T-helper 1 cell treated with Interleukin-12 subunit alpha and Interleukin-12 subunit beta and Interleukin-4 antibody, amounts not matched to agents 30 ng/mL and 1 ng/mL, for 36 hours (primary cell): Measurements from ENCODE around the gene TTC31. TPM values are rescaled to one million over a fixed set of nuclear protein-coding genes. Genes with fewer than 3 reads are reported as not detected.
"Not testable (repeated sequence)": the region's sequence is repeated elsewhere in the genome, so short reads cannot be mapped to it uniquely, and the experiment has no call there.

Experiments
- intact Hi-C: fragments of 100-400 bp; cut with micrococcal nuclease; formaldehyde crosslinking; loops from one replicate; pipeline ENCODE4 v1.15.1; 2024
- total RNA-seq: library from RNA; stranded (reverse); gene quantifications from 2 replicates; pipeline ENCODE4 v1.2.3, GENCODE V29; 2022

The TTC31 gene
- 47.9 and 48.3 TPM in 2 replicates for total RNA-seq

DNA sequence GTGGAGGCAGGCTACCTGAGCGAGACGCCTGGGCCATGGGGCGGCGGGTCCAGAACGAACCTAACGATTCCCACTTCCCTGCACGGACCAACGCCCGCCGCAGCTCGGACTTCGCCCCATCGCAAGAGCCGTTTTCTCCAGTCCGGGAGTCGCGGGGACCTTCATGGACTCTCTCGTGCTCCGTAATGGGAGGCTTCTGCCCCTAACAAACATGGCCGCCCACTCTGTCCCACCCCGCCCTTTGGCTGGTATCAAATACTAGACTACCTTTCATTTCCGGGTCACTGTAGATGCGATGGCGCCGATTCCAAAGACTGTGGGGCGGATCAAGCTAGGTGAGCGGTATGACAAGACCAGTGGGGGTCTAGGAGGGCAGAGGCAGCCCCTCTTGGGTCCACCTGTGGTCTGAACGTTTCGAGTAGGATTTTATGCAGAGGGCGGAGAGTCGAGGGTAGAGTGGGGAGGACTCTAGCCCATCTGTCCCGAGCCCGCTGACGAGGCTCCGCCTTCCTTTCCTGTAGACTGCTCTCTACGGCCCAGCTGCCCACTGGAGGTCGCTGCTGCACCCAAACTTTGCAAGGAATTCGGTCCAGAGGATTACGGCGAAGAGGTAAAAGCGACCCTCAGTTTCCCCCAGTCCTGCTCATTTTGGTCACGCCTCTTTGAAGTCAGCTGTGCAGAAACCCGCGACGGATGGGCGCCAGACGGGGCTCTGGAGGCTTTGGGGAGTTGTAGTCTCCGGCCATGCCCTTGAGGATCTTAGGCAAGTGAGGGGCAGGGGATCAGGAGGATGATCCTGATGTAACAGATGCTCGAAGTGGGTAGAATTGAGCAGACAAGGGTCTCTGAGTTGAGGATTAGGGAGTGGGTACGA is at the start of gene TTC31, which contains the start of gene CCDC142:
TSS of gene TTC31 (plus strand) at position 281 of the 874 bp plus-strand sequence. CDS start at position 296, 15 bp downstream.
TSS of gene CCDC142 (minus strand) at position 198 of the 874 bp plus-strand sequence. CDS start at position 37, 161 bp downstream.
- intact Hi-C loops: loop anchor here (1.0 to 2.0 kb wide), 16 partner anchors 11 to 746 kb away; partner anchors contain the start of genes AUP1, C2orf81, DOK1 and HTRA2

DNA sequence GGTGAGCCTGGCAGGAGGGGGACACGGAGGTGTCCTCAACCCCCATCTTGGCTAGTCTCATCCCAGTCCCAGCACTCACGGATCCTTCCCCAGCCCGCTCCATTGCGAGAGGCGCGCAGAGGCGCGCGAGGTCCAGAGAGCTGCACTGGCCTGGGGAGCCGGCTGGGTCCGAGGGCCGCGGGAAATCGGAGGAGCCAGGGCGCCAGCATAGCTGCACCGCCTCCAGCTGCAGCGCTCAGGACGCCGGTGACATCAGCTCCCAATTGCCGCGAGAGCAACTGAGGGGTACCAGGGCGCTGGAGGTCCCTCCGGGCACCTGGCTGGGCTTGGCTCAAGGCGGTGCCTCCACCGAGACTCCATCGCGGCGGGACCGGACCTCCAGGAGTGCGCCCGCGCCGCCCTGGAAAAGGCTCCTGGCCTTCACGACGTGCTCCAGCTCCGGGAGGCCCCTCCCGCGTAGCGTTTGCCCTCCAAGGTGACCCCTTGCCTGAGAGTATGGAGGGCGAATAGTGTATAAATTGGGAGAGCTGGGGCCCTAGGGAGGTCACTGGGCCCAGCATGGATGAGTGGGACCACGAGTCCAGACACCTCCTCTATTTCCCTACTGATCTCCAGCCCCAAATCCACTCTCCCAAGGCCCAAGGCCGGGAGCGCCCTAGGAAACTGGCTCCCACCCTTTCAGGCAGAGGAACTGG is 46.6 kb upstream of the TTC31 start:
- intact Hi-C loops: no loop called here

DNA sequence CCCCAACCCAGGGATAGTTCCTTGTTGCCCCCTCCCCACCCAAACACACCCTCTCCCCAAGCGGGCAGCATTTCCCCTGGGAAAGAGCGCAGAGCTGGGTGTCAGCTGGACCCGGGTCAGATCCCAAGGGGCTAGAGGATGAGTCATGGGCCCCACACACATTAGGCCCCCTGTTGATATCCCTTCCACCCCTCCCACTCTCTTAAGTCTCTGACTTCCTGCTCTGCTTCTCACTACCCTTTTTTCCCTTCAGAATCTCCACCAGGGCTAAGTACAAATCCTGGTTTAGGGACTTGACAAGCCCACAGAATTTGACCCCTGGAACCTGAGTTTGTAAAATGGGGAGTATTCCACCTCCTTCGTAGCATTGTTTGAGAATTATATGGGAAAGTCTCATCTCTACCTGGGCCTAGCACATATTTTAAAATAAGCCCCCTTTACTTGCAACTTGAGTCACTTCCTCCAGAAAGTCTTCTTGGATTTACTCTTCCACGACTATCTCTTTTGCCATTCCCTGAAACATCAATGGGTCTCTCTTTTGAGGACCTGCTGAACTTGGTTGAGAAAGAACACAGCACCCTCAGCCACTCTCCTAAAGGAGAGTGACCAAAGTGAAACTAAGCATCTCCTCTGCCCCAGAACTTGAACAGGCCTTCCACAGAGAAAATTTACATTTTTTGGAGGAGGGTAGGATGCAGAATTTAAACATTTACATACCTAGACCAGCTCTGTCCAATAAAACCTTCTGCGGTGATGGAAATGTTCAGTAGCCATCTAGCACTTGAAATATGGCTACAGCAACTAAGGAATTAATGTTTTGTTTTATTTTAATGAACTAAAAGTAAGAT is 45.8 kb upstream of the TTC31 start:
- intact Hi-C loops: no loop called here

DNA sequence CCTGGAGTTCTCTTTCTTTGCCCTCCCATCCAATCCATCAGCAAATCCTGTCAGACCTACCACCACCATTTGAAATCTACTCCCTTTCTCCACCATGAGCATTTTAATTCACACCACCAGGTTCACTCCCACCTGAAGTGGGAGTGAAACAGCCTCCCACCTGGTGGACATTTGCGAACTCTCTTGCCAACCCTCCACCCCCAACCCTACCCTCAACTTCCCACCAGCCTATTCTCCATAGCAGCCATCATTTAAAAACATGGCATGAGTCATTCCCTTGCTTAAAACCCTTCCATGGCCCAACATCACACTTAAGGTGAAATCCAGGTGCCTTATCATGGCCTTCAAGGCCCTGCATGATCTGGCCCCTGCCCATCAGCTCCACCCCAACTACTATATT is 44.6 kb upstream of the TTC31 start:
- intact Hi-C loops: no loop called here

DNA sequence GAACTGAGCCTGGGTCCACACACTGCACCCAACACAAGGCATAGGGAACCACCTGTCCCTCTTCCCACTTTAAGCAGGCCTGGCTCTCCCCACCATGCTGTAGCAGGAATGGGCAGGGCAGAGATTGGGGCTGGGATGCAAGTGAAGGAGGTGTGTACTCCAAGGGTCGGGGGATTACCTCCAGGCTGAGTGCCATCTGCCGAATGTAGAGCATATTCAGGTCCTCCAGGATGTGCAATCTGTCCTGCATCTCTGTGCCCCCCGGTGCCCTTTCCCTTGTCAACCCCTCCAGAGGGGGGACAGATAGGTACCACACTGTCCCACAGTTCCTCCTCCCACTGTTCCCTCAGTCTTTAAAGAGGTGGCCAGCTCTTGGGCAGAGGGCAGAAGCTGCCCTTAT is 43.5 kb upstream of the TTC31 start:
- intact Hi-C loops: no loop called here

DNA sequence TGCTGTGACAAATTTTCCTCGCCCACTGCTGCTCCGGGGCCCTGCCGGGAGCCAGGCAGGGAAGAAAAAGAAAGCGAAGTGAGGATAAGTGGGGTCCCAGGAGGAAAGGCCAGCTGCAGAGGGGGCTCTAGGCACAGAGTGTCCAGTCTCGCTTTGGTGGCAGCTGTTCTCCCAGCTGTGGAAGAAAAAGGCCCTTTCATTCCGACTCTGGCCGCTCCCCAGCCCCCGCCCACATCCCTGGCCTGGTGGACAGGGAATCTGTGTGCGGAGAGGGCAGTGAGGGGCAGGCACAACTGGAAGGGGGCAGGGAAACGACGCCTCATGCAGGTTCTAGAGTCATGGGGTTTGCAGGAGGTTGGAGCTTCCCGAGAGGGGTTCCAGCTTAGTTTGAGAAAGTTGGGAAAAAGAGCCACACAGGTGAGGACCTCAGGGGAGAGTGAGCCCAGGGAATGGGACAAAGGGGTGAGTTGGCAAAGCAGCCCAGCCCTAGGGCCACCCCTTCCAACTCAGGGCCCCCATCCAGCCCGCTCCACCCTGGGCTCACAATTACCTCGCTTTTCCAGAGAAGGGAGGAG is 43.0 kb upstream of the TTC31 start:
- intact Hi-C loops: loop anchor here (1.0 kb wide), 1 partner anchor 14 kb away; no protein-coding TSS in a partner anchor

DNA sequence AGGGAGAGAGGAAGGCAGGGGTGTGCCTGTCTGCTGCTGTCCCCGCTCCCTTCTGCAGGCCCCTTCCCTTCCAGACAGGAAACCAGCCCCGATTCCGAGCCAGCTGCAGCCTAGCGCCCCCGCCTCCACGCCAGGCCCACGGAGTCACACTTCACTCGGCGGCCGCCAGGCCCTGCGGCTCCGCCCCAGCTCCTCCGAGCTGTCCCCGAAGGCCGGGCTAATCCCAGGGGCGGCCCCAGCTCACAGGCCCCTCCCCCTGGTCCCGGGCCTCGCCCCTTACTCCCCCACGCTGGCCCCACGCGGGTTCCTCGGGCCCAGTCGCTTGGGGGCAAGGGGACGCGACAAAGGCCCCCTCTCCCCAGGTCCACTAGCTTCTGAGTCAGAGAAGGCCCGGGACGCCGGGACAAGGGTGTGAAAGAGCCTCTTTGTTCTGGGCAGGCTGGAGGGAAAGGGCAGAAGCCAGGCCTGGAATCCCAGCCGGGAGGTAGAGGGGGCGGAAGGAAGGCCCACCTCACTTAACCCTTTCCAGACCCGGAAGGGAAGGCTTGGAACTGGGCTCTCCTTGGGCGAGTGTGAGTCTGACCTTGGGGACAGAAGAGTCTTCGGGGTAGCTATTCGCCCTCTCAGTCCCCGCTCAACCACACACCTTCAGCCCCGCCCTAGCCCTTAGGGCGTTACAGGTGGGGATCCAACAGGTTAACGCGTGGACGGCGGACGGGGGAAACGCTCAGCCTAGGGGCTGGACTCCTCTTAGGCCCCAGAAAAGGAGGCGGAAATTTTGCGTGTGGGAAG is 42.3 kb upstream of the TTC31 start:
- intact Hi-C loops: loop anchor here (1.0 kb wide), 2 partner anchors 14 to 18 kb away; no protein-coding TSS in a partner anchor

DNA sequence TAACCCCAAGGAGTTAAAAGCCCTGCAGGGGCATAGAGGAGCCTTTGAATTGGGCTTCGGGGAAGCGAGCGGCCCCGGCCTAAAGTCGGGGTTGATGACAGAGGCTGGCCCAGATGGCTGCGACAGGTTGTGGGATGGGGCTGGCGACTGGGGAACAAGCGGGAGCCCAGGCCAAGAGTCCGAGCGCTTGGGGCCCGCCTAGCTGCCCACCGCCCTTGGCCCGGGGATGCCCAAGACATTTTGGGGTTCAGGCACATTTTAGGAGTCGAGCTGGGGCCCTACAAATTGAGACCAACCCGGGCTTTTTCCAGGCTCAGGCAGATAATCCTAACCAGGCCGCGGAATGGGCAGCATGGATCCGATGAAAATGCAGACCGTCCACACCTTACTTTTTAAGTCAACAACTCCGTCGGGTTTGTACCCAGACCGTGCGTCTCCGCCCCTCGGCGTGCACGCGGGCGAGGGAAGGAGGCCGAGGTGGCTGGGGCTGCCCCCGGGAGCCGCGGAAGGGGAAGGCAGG is 41.7 kb upstream of the TTC31 start:
- intact Hi-C loops: loop anchor here (1.0 kb wide), 1 partner anchor 19 kb away; no protein-coding TSS in a partner anchor

DNA sequence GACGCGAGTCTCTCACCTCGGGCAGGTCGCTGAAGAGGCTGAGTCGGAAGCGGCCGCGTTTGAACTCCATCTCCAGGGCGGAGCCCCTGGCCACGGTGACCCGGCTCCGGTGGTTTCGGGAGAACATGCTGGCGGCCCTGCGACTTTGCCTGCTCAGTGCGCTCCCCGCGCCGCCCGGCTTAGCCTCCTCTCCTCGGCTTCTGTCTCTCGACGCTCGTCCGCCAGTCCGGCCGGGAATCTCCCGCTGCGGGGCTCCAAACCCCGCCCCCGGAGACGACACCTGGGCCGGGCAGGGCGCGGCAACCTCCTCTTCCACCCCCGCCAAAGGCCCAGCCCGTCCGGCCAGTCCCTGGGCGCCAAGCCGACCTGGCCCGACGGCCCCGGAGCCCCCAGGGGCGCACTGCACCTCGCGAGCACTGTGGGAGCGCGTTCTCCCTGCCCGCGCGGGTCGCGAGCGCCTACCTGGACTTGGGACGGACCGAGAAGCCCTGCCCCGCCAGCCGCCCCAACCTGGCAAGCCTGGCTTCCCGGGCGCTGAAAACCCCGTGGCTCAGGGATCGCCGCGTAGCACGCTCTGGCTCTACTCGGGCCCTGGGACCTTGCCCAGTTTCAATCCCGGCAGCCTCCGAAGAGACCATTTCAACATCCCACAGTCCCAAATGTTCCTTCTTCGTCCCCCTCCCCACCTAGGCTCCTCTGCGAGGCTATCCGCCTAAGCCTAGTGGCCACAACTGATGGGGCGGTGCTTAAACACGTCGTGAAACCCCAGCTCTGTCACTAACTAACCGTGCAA is 41.0 kb upstream of the TTC31 start, which contains the start of gene RTKN:
TSS of gene RTKN (minus strand) at position 248 of the 793 bp plus-strand sequence. CDS start at position 127, 121 bp downstream.
- intact Hi-C loops: loop anchor here (1.0 kb wide), 1 partner anchor 20 kb away; no protein-coding TSS in a partner anchor

DNA sequence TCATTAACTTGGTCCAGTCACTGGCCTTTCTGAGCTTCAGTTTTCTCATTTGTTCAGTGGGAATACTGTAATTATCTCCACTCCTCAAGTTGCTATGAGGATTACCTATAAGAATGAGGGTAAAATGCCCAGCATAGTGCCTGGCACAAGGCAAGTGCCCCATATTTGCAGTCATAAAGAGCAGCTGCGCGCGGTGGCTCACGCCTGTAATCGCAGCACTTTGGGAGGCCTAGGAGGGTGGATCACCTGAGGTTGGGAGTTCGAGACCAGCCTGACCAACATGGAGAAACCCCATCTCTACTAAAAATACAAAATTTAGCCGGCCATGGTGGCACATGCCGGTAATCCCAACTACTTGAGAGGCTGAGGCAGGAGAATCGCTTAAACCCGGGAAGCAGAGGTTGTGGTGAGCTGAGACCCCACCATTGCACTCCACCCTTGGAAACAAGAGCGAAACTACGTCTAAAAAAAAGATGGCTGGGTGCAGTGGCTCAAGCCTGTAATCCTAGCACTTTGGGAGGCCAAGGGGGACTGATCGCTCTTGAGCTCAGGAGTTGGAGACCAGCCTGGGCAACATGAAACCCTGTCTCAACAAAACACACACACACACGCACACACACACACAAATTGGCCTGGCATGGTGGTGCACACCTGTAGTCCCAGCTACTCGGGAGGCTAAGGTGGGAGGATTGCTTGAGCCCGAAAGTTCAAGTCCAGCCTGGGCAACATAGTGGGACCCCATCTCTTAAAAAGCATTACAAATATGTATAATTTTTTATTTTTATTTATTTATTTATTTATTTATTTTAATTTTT is 40.2 kb upstream of the TTC31 start:
- intact Hi-C loops: not testable (repeated sequence)

DNA sequence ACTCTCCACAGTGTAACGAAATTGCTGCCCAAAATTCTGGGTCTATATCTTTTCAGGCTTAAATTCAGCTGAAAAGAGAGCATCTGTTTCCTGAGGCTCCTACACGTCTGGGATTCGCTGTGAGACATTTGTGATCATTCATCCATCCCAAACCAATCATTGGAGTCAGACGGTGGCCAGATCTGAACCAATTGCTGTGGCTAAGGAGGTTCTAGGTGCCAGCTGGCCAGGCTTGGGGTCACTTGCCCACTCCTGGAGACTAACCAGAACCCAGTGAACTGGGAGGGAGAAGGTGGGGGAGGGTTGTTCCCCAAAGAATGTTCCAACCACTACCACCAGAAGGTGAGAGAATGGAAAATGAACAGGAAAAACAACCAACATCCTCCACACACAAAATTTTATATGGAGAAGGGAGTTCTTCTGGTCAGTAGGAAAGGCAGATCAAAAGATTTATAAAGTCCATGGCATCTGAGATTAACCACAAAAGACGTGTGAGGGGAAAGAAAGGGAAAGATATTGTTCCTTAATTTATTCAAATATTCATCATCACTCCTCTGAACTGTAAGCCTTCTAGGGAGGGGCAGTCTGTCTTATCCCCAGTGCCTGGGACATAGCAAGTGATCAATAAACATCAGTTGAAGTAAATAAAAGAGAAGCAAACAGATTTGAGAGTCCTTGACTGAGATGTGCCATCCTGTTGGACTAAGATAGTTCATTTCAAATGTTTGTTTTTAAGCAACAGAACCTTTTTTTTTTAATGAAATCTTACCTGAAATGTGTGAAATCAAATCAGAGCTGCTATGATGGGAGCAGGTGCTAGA is 38.2 kb upstream of the TTC31 start:
- intact Hi-C loops: no loop called here

DNA sequence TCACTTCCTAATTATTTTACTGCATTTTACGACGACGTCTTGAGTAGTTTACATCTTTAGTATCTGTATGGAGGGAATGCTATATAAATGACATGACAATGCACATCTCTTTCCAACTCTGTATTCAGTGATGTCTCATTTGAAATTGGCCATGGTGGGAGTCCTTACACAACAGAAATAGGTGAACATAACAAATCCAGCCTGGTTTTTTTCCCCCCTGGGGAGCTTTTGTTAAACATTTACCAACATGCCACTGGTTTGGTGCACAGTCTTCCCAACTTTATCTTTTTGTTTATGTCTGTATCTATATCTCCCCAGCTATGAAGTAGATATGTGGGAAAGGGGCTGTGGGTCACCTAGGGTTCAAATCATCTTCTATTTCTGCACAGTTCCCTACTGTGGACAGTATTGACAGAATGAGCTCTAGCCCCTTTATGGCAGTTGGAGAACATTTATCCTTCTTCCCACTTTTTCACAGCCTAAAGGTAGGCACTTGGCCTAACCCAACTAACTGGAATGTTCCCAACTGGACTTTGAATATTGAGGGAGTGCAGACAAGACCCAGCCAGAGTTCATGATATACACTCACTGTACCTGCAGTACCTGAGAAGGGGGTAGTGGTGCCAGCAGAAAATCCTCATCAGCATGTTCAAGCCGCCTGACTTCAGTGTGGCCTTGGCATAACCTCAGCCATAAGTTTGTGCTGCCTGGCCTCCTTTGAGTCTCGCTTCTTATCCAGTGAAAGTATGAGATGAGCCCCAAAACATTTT is 35.5 kb upstream of the TTC31 start:
- intact Hi-C loops: no loop called here

DNA sequence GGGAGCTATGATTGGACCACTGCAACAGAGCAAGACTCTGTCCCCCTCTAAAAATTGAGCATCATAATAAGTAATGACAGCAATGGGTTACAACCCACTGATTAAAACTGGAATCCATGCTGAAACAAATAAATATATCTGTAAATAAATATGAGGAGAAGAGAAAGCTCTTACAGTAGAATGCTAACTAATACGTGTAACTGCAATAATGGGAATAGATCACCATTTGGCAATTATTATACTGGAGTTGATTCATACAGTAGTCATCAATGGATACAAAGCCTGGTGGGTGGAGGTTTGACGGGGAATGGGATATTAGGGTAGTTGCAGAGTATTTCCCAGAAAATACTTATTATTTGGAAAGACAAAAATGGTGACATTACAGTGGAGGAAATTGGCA is 34.1 kb upstream of the TTC31 start:
- intact Hi-C loops: no loop called here

DNA sequence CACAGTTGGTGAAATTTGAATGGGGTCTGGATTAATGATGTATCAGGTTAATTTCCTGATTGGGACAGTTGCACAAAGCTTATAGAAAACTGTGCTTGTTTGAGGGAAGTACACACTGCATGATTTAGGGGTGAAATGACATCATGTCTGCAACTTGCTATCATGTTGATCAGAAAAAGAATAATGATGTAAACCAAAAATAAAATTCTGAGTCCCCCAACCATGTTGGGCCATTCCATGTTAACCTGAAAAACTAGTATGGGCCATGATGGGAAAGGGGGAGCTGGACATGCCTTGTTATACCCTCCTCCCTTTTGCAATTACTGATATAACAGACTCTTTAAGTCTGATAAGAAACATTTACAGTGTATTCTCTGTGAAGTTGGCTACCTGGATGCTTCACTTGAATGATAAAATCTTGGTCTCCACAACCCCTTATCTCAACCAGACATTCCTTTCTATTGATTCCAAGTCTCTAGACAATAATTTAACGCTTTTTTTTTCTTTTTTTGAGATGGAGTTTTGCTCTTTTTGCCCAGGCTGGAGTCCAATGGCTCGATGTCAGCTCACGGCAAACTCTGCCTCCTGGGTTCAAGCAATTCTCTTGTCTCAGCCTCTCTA is 32.2 kb upstream of the TTC31 start:
- intact Hi-C loops: no loop called here

DNA sequence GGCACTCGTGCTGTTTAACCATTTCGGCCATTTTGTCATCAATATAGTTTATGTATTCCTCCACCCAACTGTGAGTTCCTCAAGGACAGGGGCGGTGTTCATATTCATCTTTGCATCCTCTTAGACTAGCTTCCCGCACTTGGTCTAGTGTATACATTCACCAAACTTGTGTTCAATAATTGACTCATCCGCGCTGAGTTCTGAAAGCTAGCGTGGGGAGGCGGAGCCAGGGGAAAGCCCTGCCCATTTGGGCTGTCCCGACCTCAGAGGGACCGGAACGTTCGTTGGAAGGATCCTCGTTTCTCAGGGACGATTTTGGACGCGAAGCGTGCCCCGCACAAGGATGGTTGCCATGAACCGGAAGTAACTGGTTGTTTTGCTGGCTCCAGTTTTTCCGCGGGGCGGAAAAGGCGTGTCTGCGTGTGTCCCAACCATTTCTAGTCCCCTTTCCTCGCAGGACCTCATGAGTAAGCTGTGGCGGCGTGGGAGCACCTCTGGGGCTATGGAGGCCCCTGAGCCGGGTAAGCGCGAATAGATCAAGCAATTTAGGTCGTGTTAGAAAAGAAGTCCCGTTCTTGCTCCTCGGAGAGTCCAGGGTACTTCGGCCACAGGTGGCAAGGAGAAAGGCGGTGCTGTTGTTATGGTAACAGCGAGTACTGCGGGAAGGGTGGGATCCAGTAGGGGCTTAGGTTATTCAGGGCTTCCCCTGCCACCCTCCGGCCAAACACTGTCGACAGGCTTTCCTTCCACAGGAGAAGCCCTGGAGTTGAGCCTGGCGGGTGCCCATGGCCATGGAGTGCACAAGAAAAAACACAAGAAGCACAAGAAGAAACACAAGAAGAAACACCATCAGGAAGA is 28.0 kb upstream of the TTC31 start, which contains the start of gene INO80B:
TSS of gene INO80B (plus strand) at position 434 of the 858 bp plus-strand sequence. CDS start at position 464, 30 bp downstream.
- intact Hi-C loops: loop anchor here (1.0 to 5.0 kb wide), 17 partner anchors 10 to 1222 kb away; partner anchors contain the start of genes ALMS1, AUP1, DGUOK and DOK1
